Stimulated activated CD4-positive, alpha-beta T cell treated with anti-CD3 and anti-CD28 coated beads, Interleukin-12 subunit alpha, Interleukin-12 subunit beta, amount 100 ng/mL, for 24 hours (primary cell): Measurements from ENCODE around the gene SLC29A4.
"Not testable (repeated sequence)": the region's sequence is repeated elsewhere in the genome, so short reads cannot be mapped to it uniquely, and the experiment has no call there.

ENCODE experiments used
- DNase-seq, 2 experiments: peaks; one replicate each; pipeline ENCODE4 v3.0.0-alpha.2; 2020; ENCODE audit warnings: low read depth in 2 of 2

The SLC29A4 gene, protein sequence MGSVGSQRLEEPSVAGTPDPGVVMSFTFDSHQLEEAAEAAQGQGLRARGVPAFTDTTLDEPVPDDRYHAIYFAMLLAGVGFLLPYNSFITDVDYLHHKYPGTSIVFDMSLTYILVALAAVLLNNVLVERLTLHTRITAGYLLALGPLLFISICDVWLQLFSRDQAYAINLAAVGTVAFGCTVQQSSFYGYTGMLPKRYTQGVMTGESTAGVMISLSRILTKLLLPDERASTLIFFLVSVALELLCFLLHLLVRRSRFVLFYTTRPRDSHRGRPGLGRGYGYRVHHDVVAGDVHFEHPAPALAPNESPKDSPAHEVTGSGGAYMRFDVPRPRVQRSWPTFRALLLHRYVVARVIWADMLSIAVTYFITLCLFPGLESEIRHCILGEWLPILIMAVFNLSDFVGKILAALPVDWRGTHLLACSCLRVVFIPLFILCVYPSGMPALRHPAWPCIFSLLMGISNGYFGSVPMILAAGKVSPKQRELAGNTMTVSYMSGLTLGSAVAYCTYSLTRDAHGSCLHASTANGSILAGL

DNA sequence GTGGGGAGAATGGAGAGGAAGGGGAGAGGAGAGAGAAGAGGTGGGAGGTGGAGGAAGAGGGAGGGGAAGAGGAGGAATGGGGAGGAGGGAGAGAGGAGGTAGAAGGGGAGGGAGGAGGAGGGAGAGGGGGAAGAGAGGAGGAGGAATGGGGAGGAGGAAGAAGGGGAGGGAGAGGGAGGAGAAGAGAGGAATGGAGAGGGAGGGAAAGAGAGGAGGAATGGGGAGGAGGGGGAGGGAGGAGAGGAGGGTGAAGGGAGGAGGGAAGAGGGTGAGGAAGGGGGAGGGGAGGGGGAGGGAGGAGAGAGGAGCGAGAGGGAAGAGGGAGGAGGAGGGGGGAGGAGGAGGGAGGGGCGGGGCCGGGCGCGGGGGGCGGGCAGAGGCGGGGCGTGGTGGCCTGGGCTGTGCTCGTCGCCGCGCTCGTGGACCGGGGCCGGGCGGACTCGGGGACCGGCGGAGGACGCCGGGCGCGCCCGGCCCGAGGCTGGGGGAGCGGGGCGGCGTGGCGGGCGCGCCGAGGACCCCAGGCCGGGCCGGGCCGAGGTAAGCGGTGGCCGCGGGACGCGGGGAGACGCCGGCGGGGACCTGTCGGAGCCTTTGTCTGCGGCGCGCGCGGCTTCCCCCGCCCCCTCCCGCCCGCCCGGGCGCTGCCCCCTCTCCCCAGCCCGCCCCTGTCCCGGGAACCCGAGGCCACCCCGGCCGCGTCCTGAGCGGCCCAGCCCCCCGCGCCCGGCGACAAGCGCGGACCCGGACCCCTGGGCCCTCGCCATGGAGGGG is at the start of gene SLC29A4:
Gene SLC29A4, plus strand, starts transcription at position 401 of the 774 bp plus-strand sequence. CDS start 4,874 bp downstream, outside the sequence.
- no peak for DNase-seq

DNA sequence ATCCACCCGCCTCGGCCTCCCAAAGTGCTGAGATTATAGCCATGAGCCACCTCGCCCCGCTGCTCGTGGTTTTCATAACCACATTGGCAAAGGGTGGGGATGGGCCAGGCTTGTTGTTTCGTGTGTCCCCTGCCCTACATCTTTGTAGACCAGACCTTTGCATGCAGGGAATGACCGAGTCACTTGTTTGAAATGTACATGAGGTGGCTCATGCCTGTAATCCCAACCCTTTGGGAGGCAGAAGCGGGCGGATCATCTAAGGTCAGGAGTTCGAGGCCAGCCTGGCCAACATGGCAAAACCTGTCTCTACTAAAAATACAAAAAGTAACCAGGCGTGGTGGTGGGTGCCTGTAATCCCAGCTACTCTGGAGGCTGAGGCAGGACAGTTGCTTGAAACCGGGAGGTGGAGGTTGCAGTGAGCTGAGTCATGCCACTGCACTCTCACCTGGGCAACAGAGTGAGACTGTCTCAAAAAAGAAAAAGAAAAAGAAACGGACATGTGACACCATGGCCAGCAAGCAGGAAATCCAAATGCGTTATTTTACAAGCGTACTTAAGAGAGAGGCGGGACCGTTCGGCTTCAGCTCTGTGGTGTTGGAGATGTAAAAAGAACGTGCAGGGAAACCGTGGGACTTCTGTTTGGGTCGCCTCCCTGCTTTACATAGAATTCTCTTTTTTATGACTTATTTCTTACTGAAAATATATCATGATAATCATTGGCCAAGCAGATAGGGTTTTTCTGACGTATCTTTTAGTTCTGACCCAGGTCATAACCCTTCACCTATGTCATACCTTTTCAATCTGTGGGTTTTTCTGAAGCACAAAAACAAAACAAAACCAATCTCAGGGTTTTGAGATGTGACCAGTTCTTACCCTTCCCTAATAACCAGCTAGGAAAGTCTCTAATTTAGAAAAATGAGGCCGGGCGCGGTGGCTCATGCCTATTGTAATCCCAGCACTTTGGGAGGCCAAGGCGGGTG is 47.6 kb upstream of the SLC29A4 start:
- DNase-seq, result no peak

DNA sequence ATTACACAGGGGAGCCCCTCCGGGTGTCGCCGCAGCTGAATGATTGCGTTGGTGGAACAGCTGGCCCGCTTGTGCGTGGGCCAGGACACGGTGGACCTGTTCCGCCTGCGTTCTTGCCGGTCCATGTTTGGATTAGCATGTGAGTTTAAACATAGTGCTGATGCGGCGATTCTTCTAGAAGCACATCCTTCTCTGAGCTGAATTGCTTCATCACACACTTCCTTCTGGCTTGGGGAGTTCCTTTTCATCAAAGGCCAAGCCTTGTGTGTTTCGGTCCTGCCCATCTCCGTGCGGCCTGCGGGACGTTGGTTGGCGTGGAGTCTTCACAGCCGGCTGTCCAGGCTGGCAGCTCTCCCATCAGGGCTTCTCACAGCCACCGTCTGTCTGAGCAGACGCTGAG is 45.5 kb upstream of the SLC29A4 start:
- DNase-seq, result no peak

- DNase-seq, result no peak
Observed at GRCh38 chr7:5238500-5238899, 44.2 kb upstream of the SLC29A4 start.

GRCh38 chr7:5243261-5243660 is 39.5 kb upstream of the SLC29A4 start:
- DNase-seq, result no peak

DNA sequence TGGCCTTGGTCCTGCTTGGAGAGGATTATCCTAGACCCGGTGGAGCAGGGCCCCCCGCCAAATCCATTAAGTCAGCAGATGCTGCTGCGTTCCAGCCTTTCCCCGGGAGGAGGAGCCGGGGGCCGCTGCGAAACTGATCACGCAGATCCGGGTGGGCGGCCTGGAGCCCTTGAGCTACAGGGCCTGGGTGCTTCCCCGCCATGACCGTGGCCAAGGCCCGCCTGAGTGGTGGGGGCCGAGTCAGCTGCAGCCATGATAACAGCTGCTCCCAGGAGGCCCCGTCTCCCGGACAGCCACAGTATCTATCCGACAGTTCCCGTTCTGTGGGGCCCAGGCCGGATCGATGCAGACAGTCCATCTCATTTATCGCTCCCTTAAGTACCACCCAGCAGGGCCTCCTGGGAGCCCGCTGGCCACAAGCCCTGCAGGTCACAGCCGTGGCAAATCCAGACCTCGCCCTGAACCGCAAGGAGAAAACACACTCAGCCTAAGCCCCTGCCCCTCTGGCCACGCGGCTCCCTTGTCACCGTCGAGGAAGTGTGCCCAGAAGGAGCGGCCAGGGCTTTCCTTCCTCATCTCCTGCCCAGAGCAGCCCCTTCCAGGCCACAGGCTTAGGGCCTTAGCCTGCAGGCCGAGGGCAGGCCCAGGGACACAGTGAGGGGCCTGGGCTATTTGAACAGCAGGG is 34.4 kb upstream of the SLC29A4 start:
- no peak for DNase-seq

GRCh38 chr7:5250787-5251186 is 32.0 kb upstream of the SLC29A4 start:
- not testable (repeated sequence) for DNase-seq

DNA sequence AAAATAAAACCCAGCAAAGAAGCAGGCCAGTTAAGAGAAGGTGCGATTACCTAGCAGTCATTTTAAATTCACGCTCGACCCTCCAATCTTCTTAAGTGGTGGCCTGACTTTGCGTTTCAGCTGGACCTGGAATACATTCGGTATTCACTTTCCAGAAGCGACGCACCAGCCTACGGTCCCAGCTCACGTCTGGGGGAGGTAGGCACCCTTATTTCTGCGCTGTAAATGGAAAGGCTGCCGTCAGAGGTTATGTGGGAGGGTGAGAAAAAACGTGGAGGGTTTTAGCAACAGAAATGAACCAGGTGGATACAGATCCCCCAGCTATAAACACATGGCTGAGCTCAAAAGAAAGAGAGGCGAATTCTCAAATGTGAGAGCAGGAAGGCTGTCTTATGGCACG is 29.2 kb upstream of the SLC29A4 start:
- not testable (repeated sequence) for DNase-seq

DNA sequence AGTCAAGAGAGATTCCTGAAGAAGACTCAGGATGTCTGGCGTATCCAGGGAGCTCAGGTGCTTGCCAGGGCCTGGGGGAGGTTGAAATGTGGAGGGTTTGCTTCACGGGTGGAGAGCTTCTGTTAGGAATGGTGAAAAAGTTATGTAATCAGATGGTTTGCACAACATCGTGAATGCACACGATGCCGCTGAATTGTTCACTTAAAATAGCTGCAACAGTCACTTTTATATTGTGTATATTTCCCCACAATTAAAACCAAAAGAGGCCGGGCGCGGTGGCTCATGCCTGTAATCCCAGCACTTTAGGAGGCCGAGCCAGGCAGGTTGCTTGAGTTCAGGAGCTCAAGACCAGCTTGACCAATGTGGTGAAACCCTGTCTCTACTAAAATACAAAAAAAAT is 28.4 kb upstream of the SLC29A4 start:
- DNase-seq, result not testable (repeated sequence)

DNA sequence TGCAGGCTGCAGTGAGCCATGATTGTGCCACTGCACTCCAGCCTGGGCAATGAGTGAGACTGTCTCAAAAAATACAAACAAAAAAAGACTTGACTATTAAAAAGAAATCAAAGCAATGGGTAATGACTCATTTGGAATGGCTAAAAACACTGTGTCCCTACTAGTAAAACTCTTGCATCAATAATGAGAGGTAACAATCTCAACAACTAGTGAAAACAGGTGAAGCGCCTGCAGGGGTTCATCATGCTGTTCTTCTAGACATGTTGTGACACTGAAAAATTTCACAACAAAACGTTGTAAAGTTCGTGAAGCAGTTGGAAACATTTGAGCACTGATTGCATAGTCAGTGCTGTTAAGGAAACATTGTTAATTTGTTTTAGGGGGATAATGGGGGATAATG is 26.9 kb upstream of the SLC29A4 start:
- DNase-seq, result no peak

DNA sequence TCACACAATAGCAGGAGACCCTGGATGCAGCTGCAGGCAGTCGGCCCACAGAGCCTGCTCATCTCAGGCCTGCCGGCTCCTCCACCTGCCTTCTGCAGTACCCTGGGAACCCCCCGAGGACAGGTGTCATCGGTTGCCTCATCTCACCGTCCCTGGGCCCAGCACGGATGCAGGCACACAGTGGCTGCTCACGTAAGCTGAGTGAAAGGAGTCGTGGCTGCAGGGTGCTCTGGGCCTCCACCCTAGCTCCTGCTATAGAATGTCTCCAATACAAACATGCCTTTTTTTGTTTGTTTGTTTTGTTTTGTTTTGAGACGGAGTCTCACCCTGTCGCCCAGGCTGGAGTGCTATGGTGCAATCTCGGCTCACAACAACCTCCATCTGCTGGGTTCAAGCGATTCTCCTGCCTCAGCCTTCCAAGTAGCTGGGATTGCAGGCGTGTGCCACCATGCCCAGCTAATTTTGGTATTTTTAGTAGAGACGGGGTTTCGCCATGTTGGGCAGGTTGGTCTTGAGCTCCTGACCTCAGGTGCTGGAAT is 22.1 kb upstream of the SLC29A4 start:
- DNase-seq, result not testable (repeated sequence)

DNA sequence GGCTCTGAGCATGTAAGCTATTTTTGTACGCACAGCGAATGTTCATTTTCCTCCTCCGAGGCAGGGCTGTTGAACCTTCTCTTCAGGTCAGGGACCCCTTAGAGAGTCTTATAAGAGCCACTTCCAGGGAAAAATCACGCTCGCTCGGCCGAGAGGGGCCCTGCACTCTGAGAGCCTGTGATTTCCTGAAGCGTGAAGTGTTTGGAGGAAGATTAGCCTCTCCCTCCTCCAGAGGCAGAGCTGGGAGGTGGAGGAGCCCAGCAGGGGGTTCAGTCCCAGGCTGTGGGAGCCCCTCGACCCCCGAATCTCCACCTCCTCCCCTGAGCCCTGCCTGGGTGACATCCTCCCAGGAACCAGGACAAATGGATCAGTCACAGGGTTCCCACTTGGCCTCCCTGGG is 19.7 kb upstream of the SLC29A4 start:
- DNase-seq, result not testable (repeated sequence)

DNA sequence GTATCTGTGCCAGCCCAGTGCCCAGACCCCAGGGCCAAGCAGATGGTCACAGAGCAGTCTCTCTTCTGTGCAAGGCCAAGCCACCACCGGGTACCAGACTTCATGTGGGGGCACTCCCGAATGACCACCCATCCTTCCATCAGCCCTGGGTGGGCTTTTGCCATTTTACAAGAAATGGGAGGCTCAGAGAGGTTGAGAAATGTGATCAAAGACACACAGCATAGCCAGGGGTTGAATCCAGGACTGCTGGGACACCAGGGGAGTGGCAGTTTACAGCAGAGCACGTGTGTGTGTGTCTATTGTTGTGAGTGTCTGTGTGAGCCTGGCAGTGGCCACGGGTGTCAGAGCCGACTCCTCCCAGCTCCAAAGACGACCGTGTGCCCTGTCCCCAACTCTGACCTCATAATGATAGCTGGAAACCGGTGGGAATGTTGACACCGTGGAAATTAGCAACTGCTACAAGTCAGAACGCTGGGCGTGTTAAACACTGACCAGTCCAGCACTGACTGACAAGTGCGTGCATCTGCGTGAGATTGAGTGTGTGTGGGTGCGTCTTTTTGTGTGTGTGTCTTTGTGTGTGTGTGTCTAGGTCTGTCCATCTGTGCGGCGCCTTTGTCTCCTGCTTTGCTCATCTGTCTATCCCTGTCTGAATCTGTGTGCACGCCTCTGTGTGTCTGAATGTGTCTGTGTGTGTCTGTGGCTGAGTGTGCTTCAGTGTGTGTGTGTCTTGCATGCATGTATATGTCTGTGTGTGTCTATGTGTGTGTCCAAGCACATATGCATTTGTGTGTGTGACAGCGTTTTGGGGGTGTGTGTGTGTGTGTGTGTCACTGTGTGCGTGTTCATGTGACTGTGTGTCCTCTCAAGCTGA is 17.2 kb upstream of the SLC29A4 start:
- DNase-seq, result no peak

- no peak for DNase-seq
Observed at GRCh38 chr7:5266191-5267028, 16.3 kb upstream of the SLC29A4 start.

- not testable (repeated sequence) for DNase-seq
Observed at GRCh38 chr7:5267829-5268228, 14.9 kb upstream of the SLC29A4 start.

- DNase-seq, result not testable (repeated sequence)
Observed at GRCh38 chr7:5269992-5270657, 12.6 kb upstream of the SLC29A4 start.

GRCh38 chr7:5270788-5271187 is 12.0 kb upstream of the SLC29A4 start:
- DNase-seq, result no peak

GRCh38 chr7:5273831-5274405 is 8.8 kb upstream of the SLC29A4 start:
- DNase-seq, result not testable (repeated sequence)
